Left lobe of liver (tissue), 2 donors: ENCODE data around the gene ADGB. TPM values are rescaled to one million over a fixed set of nuclear protein-coding genes. Genes with fewer than 3 reads are reported as not detected.
A peak's percentile ranks its signal among the peaks of the same experiment; 100 is the strongest.
"Not testable (repeated sequence)": the region's sequence is repeated elsewhere in the genome, so short reads cannot be mapped to it uniquely, and the experiment has no call there.

Experiments
- ATAC-seq: fragments of 200-7000 bp; cut with Tn5 transposase; one replicate; pipeline ENCODE4 v1.9.1; 2020; ENCODE audit warnings: mild to moderate bottlenecking, moderate library complexity
- DNase-seq: peaks from one replicate; pipeline ENCODE4 v3.0.0-alpha.2; 2020; ENCODE audit warnings: low spot score
- total RNA-seq: library from RNA; stranded (reverse); gene quantifications from one replicate; pipeline ENCODE4 v1.2.1, GENCODE V29; 2021
- donor health status: DM: no; HTN: no; CAD: no; lungs with moderate emphysema.
- donor health status: DM: no; HTN: yes; CAD: no.

Gene ADGB
- not detected for total RNA-seq

DNA sequence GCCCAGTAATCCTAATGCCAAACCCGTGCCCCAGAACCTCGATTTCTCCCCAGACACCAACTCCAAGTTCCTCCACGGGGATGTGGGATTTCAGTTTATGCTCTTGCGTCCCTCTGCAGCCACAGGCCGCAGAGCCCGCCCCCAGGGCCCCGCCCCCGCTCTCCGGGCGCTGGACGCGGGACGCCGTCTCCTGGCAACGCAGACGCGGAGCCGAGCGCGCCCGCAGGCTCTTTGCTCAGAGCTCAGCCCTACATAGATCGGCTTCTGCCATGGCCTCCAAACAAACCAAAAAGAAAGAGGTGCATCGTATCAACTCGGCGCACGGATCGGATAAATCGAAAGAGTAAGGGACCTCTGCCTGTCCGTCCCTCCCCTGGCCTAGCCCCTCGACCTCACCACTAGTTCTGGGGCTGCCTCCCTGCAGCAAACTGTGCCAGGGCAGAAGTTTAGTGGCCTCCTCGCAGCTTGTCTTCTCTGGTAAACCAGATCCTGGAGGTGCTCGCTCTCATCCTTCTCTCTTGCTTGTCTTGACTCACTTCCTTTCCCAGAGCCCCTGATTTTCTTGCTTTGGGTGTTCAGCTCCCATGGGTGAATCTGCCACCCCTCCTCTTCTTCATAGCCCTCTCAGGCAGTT is at the start of gene ADGB:
ADGB (plus strand) TSS at position 201 of the 634 bp plus-strand sequence; CDS start at position 270, 69 bp downstream.
- ATAC-seq (peak; percentile 94), DNase-seq (peak; percentile 58)

DNA sequence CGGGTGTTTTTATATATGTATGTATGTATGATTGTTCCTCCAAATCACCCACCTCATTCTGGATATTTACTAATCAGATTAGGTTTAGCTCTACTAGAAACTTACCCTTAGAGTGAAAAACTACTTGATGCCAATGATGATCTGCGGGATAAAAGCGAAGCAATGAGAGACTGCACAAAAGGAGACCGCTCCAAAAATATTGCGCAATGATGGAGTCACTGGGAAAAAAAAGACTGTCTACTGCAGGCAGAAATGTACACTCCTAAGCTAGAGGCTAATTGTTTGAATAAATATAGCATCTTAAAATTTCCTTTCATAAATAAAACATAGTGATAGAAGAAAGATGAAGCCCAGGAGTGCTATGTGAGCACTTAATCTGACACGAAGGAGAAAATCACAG is 47.9 kb upstream of the ADGB start:
- DNase-seq: no peak
- ATAC-seq: peak; percentile 72

DNA sequence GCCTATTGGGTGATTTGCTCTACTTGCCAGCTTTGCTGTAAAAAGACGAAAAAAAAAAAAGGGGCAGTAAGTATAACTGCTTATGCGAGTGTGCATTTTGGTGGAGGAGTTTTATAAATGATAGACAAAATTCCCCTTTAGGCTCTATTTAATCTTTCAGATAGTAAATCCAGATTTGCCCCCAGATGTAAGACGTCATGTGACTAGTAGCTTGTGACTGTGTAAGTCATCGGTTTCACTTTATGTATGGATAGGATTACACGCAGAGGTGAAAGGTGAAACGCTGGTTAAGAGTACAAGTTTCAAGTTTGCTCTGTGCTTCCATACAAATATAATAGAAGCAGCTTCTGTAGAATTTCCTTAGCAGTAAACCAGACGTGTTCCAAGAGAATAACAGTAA is 47.2 kb upstream of the ADGB start:
- DNase-seq: no peak

DNA sequence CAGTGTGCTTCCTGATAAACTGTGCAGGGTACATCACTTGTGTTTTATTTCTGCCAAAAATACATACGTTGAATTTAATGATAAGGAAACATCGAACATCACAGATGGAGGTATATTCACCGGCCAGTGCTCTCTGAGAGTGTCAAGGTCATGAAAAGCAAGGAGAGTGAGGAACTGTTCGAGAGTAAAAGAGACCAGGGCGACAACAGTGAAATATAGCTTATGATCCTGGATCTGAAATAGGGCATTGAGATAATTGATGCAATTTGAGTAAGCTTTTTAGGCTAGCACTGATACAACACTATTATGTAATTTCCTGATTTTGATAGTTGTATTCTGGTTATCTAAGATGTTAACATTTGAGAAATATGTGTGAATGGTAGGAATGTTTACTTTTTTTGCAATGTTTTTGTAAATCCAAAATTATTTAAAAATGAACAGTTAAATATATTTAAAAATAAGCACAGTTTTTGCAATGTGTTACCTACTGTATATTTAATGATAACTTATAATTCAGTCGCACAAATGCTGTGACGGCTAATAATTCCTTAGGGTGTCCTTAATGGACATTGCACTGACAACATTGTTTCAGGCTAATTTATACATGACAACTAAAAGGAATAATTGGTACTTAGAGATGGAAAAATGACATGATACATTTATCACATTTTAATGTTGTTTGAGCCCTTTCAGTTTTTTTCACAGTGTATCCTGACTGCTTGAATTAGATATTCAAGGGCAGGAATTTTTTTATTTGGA is 45.2 kb upstream of the ADGB start:
- DNase-seq (no peak), ATAC-seq (no peak)

More for the DNA sequence above, 47.2 kb upstream of the ADGB start:
- ATAC-seq: no peak

DNA sequence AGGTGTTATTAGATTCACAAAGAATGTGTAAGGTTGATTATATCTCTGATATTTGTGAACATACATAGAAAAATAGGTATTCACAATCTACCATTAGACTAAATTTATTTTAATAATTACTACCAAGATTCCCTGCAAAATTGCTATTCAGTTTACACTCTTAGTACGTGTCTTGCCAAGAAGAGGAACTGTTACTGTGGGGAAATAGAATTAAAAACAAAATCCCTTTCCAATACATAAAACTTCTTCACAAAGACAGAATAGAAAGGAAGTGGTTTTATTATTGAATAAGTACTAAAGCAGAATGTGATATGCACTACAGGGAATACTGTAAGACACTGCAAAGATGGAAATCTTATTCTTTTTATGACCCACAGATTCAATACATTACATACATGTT is 38.2 kb upstream of the ADGB start:
- ATAC-seq (no peak), DNase-seq (no peak)

DNA sequence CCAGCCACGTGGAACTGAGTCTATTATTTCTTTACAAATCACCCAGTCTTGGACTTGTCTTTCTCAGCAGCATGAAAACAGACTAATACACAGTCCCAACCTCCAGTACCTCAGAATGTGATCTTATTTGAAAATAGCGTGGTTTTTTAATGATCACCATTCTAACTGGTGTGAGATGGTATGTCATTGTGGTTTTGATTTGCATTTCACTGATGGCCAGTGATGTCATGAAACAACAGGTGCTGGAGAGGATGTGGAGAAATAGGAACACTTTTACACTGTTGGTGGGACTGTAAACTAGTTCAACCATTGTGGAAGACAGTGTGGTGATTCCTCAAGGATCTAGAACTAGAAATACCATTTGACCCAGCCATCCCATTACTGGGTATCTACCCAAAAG is 32.1 kb upstream of the ADGB start:
- ATAC-seq, DNase-seq: not testable (repeated sequence)

DNA sequence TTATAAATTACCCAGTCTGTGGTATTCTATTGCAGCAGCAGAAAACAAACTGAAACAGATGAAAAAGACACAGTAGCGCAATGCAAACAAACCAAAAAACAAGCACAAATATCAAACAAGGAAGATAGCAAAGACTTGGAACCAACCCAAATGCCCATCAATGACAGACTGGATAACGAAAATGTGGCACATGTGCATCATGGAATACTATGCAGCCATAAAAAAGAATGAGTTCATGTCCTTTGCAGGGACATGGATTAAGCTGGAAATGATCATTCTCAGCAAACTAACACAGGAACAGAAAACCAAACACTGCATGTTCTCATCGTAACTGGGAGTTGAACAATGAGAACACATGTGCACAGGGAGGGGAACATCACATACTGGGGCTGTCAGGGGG is 30.2 kb upstream of the ADGB start:
- not testable (repeated sequence) for DNase-seq, ATAC-seq

DNA sequence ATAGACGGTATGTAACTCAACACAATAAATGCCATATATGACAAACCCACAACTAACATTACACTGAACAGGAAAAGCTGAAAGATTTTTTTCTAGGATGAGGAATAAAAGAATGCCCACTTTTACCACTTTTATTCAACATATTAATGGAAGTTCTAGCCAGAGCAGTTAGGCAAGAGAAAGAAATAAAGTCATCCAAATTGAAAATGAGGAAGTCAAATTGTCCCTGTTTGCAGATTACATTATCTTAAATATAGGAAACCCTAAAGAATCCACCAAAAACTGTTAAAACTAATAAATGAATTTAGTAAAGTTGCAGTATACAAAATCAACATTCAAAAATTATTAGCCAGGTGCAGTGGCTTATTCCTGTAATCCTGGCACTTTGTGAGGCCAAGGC is 24.6 kb upstream of the ADGB start:
- ATAC-seq (no peak), DNase-seq (no peak)

DNA sequence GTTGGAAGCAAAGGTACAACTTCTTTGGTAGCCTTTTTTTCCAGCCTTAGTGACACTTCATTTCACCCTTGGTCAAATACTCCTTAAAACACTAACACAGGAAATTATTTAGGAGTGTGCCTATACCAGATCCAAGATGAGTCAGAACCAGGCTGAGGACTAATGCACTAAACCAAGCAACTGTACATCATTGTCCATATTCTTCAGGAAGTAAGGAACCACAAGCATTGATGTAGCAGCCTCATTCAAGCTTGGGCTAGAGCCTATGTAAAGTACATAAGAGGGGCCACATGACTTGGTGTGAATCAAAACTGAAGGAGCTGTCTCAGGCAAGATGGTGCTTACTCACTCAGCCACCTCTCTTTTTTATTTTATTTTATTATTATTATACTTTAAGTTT is 20.7 kb upstream of the ADGB start:
- ATAC-seq (no peak), DNase-seq (no peak)

DNA sequence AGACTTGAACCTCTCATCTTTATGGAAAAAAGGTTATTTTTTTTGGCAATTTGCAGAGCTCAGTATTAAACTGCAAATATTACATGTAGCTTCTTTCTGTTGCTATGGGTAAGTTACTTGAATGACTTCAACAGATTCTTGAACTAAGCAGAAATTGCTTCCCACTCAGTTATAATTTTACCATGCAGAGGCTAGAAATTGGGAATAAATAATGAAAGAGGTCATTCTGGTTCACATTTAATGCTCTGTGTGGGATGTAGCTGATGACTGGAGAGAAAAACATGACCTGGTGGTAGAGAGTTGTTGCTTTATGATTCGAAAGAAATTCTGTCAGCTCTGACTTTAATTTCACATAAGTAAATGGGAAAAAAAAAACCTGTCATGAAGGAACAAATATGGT is 16.8 kb upstream of the ADGB start:
- no peak for DNase-seq
- no peak for ATAC-seq

DNA sequence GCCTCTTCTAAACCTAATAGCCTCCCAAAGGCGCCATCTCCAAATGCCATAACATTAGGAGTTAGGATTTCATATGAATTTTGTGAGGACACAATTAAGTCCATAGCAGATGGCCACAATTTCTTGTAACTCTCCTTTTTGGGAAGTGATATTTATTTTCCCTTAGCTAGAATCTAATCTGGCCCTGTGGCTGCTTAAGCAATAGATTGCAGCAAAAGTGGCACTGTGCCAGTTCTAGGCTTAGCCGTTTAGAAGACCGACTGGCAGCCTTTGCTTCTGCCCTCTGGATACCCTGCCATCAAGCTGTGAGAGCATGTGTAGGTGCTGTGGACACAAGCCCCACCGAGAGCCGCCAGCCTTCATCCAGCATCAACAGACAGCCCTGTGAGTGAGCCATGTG is 15.9 kb upstream of the ADGB start:
- ATAC-seq: peak; percentile 42

DNA sequence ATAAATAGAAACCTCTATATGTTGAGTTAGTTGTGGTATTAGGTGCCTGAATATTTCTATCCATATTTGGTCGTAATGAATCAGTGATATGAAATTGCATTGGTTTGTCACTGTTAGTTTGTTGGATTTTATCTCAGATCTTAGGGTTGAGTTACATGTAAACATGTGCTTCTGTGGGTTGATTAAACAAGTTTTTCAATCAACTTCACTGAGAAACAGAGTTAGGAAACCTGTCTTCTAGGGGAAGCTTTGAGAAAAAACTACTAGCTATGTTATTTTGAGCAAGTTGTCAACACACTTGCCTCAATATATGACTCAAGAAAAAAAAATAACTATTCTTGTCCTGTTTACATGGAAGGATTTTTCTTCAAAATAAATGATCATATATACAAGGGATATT is 14.8 kb upstream of the ADGB start:
- ATAC-seq (no peak), DNase-seq (no peak)

More for the DNA sequence above, 15.9 kb upstream of the ADGB start:
- DNase-seq: no peak

DNA sequence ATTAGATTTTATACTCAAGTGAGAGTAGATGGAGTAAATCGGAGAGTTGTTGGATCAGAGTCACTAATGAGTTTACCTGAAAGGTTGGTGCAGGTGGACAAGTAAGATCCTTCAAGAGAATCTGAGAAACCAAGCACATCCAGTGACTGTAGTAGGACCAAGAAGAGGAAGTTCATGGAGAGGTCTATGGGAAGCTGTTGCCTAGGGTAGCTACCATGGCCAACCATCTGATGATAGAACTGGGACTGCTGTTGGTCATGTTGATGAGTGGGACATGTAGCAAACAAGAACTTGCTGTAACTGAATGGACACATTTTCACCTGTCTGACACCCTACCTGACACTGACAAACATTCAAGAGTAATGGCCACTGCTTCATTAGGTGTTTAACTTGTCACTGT is 11.3 kb upstream of the ADGB start:
- no peak for ATAC-seq
- no peak for DNase-seq

DNA sequence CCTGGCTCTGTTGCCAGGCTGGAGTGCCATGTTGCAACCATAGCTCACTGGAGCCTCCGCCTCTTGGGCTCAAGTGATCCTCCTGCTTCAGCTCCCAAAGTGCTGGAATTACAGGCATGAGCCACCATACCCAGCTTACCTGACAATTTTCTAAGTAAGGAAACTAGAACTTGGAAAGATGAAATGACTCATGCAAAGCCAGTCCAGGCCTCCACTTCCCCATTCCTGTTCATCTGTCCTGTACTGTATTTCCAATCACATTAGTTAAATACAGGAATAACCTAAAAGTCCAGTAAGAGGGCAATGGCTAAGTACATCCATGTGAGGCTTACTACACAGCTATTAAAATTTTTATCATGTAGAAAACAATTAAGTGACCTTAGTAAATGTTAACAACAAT is 8.3 kb upstream of the ADGB start:
- ATAC-seq (no peak), DNase-seq (no peak)

DNA sequence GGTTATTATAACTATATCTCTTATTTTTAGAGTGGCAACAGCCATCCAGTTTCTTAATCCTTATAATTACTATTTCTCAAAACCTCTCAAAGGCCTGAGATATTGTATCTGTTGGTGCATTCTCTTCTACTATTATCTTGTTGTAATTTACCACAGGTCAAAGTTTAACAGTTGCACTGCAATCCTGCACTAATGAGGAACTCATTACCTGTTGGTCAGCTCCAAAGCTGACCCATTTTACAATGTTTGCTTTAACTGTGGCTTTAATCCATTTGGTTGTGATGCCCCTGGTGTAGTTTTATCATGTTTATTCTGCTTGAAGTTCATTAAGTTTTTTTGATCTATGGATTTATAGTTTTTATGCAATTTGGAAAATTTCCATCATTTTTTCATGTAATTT is 6.3 kb upstream of the ADGB start:
- ATAC-seq: no peak
- DNase-seq: no peak

DNA sequence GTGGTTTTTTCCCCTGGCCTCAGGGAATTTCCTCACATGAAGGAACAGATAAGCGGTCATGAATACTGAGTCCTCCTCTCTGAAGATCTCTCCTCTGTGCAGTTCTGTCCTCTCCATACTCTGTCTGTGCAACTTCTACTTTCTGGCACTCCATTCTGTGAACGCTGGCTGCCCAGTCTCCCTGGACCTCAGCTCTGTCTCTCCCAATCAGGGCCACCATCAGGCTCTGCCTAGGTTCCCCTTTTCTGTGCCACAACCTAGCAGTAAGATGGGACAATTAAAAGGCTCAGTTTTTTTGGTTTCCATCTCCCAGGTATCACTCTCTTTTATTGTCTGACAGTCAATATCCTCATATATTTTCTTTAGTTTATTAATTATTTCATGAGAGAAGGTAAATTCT is 4.8 kb upstream of the ADGB start:
- no peak for DNase-seq
- ATAC-seq: peak; percentile 35

DNA sequence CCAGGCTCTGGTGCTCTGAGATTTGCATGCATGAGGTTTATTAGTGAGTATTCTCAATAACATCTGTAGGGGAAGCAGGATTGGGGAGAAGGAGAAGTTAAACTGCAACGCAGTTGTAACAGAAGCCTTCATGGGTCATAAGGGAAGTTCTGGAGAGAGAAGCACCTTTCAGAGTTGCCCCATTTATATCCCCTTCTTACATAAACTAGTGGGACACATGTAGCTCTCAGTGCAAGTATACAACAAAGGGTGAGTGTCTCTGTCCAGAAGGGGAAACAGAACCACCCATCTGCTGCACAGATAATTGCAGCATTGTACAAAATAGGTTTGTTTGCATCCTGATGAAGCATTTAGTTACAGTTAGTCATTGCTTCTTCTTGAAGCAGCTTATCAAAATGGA is 4.3 kb upstream of the ADGB start:
- peak; percentile 46 for ATAC-seq
- no peak for DNase-seq

DNA sequence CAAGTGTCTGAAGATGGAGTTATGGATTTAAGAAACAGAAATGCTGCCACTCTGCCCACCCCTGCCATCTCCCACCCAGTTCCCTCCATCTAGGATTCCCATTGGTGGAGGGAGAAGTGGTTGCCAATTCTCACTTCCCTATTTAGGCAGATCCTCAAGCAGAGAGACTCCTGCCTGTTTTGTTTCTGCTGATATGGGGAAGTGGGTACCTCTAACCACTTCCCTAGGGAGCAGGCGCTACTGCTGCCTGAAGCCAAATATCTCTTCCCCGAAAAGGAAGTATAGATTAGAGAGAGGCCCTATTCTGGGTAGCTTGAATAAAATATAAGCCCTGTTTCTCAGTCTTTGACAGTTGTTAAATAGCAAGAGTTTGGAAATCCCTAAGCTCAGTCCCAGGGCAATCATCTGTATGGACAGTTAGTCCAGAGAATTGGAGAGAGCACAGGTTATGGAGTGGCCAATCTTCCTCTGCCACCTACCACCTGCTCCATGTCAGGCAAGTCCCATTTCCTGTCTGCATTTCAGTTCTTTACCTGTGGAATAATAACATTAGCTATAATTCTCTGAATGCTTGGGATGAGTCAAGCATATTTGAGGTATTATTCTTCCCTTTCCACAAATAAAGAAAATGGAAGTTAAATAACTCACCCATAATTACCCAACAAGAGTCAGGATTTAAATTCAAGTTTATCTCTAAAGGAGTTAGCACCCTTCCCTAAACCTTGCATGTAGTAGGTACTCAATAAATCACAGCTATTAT is 2.6 kb upstream of the ADGB start:
- ATAC-seq (peak; percentile 39), DNase-seq (no peak)

DNA sequence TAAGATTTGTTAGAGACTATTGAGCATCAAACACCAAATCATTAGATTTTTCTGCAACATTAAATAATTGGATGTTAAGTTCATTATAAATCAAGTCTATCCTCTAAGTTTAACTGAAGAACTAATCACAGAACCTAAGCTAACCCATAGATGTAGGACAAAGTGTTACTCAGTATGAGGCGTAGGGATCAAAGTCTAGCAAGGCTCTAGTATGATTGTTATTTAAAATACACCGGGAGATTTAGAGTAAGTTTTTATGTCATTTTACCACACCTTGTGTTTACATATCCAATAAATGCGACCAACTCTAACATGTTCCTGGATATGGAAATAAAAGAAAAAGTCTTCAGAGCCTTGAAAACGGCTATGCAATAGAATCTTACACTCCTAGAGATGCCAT is 2.6 kb downstream of the ADGB start:
- ATAC-seq: no peak
- no peak for DNase-seq

DNA sequence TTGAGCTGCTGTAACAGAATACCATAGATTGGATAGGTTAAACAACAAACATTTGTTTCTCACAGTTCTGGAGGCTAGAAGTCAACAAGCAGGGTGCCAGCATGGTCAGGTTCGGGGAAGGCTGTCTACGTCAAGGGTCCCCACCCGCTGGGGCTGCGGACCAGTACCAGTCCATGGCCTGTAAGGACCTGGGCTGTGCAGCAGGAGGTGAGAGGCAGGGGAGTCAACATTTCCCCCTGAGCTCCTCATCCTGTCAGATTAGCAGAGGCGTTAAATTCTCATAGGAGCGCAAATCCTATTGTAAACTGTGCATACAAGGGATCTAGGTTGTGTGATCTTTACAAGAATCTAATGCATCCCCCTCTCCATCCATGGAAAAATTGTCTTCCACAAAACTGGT is 3.8 kb downstream of the ADGB start:
- DNase-seq: no peak
- ATAC-seq: no peak

DNA sequence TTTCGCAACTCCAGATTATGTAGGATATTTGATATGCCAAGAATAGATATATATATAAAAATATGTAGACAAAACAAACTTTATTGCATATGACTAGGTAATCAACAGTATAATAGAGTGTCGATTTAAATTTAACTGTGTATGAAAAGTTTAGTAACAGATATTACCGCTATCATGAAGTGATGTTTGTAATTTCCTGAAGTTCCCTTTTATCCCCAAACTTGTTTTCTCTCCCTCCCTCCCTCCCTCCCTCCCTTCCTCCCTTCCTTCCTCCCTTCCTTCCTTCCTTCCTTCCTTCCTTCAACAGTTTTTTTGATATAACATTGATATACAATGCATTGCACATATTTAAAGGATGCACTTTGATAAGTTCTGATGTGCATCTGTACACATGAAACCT is 15.2 kb downstream of the ADGB start:
- ATAC-seq: no peak
- no peak for DNase-seq

DNA sequence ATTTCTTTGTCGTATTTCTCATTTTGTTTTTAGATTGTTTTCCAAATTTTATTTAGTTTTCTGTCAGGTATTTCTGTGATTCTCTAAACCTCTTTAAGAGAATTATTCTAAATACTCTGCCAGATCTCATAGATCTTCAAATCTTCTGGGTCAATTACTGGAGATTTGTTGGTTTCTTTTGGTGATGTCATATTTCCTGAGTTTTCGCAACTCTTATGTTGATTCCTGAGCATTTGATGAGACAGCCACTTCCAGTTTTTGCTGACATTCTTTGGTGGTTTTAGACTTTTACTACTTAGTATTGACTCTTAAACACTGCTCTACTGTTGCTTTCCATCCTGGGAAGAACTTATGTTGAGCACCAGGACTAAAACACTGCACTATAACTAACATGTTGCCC is 21.9 kb downstream of the ADGB start:
- ATAC-seq (no peak), DNase-seq (no peak)
